K562 (cell line): Measurements from ENCODE around the gene ODC1.

ENCODE experiments used
- BCLAF1 ChIP-seq, 2 experiments: fragments of 450-650 bp in 1 of 2; IDR thresholded peaks; 2 replicates each; pipeline ENCODE4 v1.6.1; 2011 to 2017; ENCODE audit warnings: low read depth in 2 of 2, antibody characterized with exemption in 1 of 2, borderline replicate concordance in 1 of 2, low read length in 1 of 2, mild to moderate bottlenecking in 1 of 2, mixed read lengths in 1 of 2; ENCODE audit not compliant: control insufficient read depth in 1 of 2
- CAMTA2 ChIP-seq: fragments of 250-450 bp; sonication (Bioruptor Pico); conservative IDR thresholded peaks from 2 replicates; pipeline ENCODE4 v1.5.1; 2022
- CTCF ChIP-seq, 3 experiments: IDR thresholded peaks in 2 of 3; conservative IDR thresholded peaks in 1 of 3; 2 replicates each; pipeline ENCODE4 v1.5.1; 2011 to 2012; ENCODE audit warnings: low read length in 3 of 3, mild to moderate bottlenecking in 3 of 3, control low read depth in 2 of 3, improper control_type of control experiment in 1 of 3, inconsistent platforms in 1 of 3, low read depth in 1 of 3, mixed read lengths in 1 of 3, moderate library complexity in 1 of 3; ENCODE audit not compliant: insufficient read depth in 2 of 3
- EP300 ChIP-seq: IDR thresholded peaks from 2 replicates; pipeline ENCODE4 v1.6.1; 2012; ENCODE audit warnings: low read length, improper control_type of control experiment
- MXI1 ChIP-seq: IDR thresholded peaks from 2 replicates; pipeline ENCODE4 v1.6.1; 2011; ENCODE audit warnings: low read depth, mild to moderate bottlenecking, improper control_type of control experiment, low read length
- PHTF2 ChIP-seq: fragments of 250-450 bp; sonication (Bioruptor Pico); IDR thresholded peaks from 2 replicates; pipeline ENCODE4 v1.5.0; 2021; ENCODE audit warnings: mild to moderate bottlenecking
- POLR2A ChIP-seq: fragments of 450-650 bp; conservative IDR thresholded peaks from 2 replicates; pipeline ENCODE4 v1.6.1; 2016
- POLR2AphosphoS5 ChIP-seq: IDR thresholded peaks from 2 replicates; pipeline ENCODE4 v1.6.1; 2011; ENCODE audit warnings: mild to moderate bottlenecking, low read depth, low read length, moderate library complexity; ENCODE audit not compliant: control insufficient read depth, insufficient read depth
- ZBTB34 ChIP-seq: fragments of 250-450 bp; sonication (Bioruptor Pico); IDR thresholded peaks from 2 replicates; pipeline ENCODE4 v1.8.0; 2021; ENCODE audit warnings: mild to moderate bottlenecking, moderate library complexity
- ZBTB49 ChIP-seq: sonication (generic); formaldehyde crosslinking; IDR thresholded peaks from 2 replicates; pipeline ENCODE4 v1.8.0; 2022; ENCODE audit warnings: missing genetic modification reagents, mild to moderate bottlenecking, borderline replicate concordance
- ZNF316 ChIP-seq: fragments of 450-650 bp; IDR thresholded peaks from 2 replicates; pipeline ENCODE4 v1.6.1; 2016

GRCh38 chr2:10433947-10434885, 13.9 kb downstream of the ODC1 start:
- no peak for TF ChIP-seq CTCF (IDR thresholded peaks at IDR 0.05 in 2 of 3, conservative IDR thresholded peaks at IDR 0.05 in 1 of 3; ENCODE audit: insufficient read depth in 2 of 3, low read depth in 1 of 3, low read length in 3 of 3)
- TF ChIP-seq PHTF2 (CRISPR knock-in tag) = no peak
- no peak for TF ChIP-seq BCLAF1 (IDR thresholded peaks at IDR 0.05; ENCODE audit: borderline replicate concordance in 1 of 2, control insufficient read depth in 1 of 2, low read depth in 2 of 2, low read length in 1 of 2)
- TF ChIP-seq POLR2A = no peak
- TF ChIP-seq POLR2AphosphoS5 = no peak
- no peak for TF ChIP-seq EP300
- TF ChIP-seq ZNF316 = no peak
- no peak for TF ChIP-seq ZBTB34 (CRISPR knock-in tag)
- no peak for TF ChIP-seq MXI1
- no peak for TF ChIP-seq ZBTB49 (CRISPR knock-in tag)
- no peak for TF ChIP-seq CAMTA2 (CRISPR knock-in tag)
